IMR-90 (cell line): Measurements from ENCODE around the gene TVP23C. TPM values are rescaled to one million over a fixed set of nuclear protein-coding genes. Genes with fewer than 3 reads are reported as not detected.

ENCODE experiments used
- ATAC-seq: fragments of 200-7000 bp; cut with Tn5 transposase; 2 replicates; pipeline ENCODE4 v1.9.1; 2020; ENCODE audit warnings: low read depth, mild to moderate bottlenecking, moderate library complexity
- BruUV-seq: library from RNA; stranded (reverse); fragments of 400-500 nt; replicated peaks from 2 replicates; lab custom pipeline; 2021; lab: Mats Ljungman, UMichigan
- CTCF ChIA-PET: fragments of 300-600 bp; formaldehyde crosslinking; extraction: SDS; loops from one replicate; lab custom pipeline; 2021; ENCODE audit warnings: antibody characterized with exemption; lab: Yijun Ruan, JAX
- POLR2A ChIA-PET: fragments of 300-600 bp; sonication (Branson Sonifier 250); formaldehyde crosslinking; loops from one replicate; lab custom pipeline; 2022; ENCODE audit warnings: antibody characterized with exemption; ENCODE audit not compliant: unreplicated experiment; lab: Charles Lee
- DNase-seq: peaks from one replicate; pipeline ENCODE4 v3.0.0; 2013
- H2AFZ ChIP-seq: replicated peaks from 2 replicates; pipeline ENCODE3; 2013; ENCODE audit warnings: low read length, mild to moderate bottlenecking; ENCODE audit not compliant: poor library complexity
- H2AK5ac ChIP-seq: 2 replicates; pipeline ENCODE4 v1.6.1; 2013; ENCODE audit warnings: low read depth, low read length, inconsistent platforms
- H2AK9ac ChIP-seq: replicated peaks from 2 replicates; pipeline ENCODE3; 2013; ENCODE audit warnings: mild to moderate bottlenecking, low read depth, low read length, moderate library complexity; ENCODE audit not compliant: poor library complexity
- H2BK120ac ChIP-seq: 2 replicates; pipeline ENCODE4 v1.6.1; 2013; ENCODE audit warnings: low read depth, low read length, inconsistent platforms
- H2BK15ac ChIP-seq: 3 replicates; pipeline ENCODE4 v1.6.1; 2013; ENCODE audit warnings: low read depth, low read length, inconsistent platforms
- H2BK20ac ChIP-seq: 2 replicates; pipeline ENCODE4 v1.6.1; 2013; ENCODE audit warnings: low read depth, mild to moderate bottlenecking, inconsistent platforms, low read length, moderate library complexity
- H2BK5ac ChIP-seq: 2 replicates; pipeline ENCODE4 v1.6.1; 2013; ENCODE audit warnings: mild to moderate bottlenecking, low read depth, low read length, inconsistent platforms; ENCODE audit not compliant: poor library complexity, severe bottlenecking
- H3K14ac ChIP-seq: replicated peaks from 2 replicates; pipeline ENCODE4 v1.6.1; 2013; ENCODE audit warnings: low read depth, low read length, inconsistent platforms
- H3K18ac ChIP-seq: 2 replicates; pipeline ENCODE4 v1.6.1; 2013; ENCODE audit warnings: low read depth, low read length, control low read depth
- H3K23ac ChIP-seq: 2 replicates; pipeline ENCODE4 v1.6.1; 2013; ENCODE audit warnings: low read depth, low read length, inconsistent platforms
- H3K27ac ChIP-seq: 2 replicates; pipeline ENCODE4 v1.5.1; 2013; ENCODE audit warnings: mild to moderate bottlenecking, control low read depth, low read length; ENCODE audit not compliant: insufficient read depth
- H3K27me3 ChIP-seq: 2 replicates; pipeline ENCODE4 v1.6.1; 2013; ENCODE audit warnings: low read length; ENCODE audit not compliant: control insufficient read depth, insufficient read depth
- H3K36me3 ChIP-seq: 2 replicates; pipeline ENCODE4 v1.6.1; 2013; ENCODE audit warnings: low read length, mixed read lengths; ENCODE audit not compliant: control insufficient read depth, insufficient read depth
- H3K4ac ChIP-seq: 2 replicates; pipeline ENCODE4 v1.6.1; 2013; ENCODE audit warnings: low read depth, low read length, inconsistent platforms
- H3K4me1 ChIP-seq: 2 replicates; pipeline ENCODE4 v1.6.1; 2013; ENCODE audit warnings: low read length, mixed read lengths; ENCODE audit not compliant: control insufficient read depth, insufficient read depth
- H3K4me2 ChIP-seq: 2 replicates; pipeline ENCODE4 v1.6.1; 2013; ENCODE audit warnings: low read depth, mild to moderate bottlenecking, control low read depth, low read length, moderate library complexity
- H3K4me3 ChIP-seq: 2 replicates; pipeline ENCODE4 v1.5.1; 2013; ENCODE audit warnings: low read depth, mild to moderate bottlenecking, control low read depth, low read length, moderate library complexity; ENCODE audit not compliant: insufficient read depth
- H3K56ac ChIP-seq: 2 replicates; pipeline ENCODE4 v1.6.1; 2013; ENCODE audit warnings: low read length, inconsistent platforms; ENCODE audit not compliant: insufficient read depth; ENCODE audit errors: extremely low read depth
- H3K79me1 ChIP-seq, 2 experiments: 2 replicates each; pipeline ENCODE4 v1.6.1; 2013; ENCODE audit warnings: low read length in 2 of 2, inconsistent platforms in 1 of 2, low read depth in 1 of 2
- H3K9ac ChIP-seq: 2 replicates; pipeline ENCODE4 v1.6.1; 2013; ENCODE audit warnings: low read depth, low read length, control low read depth
- H3K9me1 ChIP-seq: 2 replicates; pipeline ENCODE4 v1.6.1; 2013; ENCODE audit warnings: low read length, inconsistent platforms; ENCODE audit not compliant: insufficient read depth
- H3K9me3 ChIP-seq: 2 replicates; pipeline ENCODE4 v1.6.1; 2013; ENCODE audit warnings: low read length; ENCODE audit not compliant: control insufficient read depth, insufficient read depth
- H4K20me1 ChIP-seq: 2 replicates; pipeline ENCODE4 v1.6.1; 2013; ENCODE audit warnings: low read length, inconsistent platforms; ENCODE audit not compliant: insufficient read depth
- H4K5ac ChIP-seq: 2 replicates; pipeline ENCODE4 v1.6.1; 2013; ENCODE audit warnings: mild to moderate bottlenecking, low read depth, low read length, control low read depth
- H4K8ac ChIP-seq, 2 experiments: 2 replicates each; pipeline ENCODE4 v1.6.1; 2013; ENCODE audit warnings: low read depth in 2 of 2, low read length in 2 of 2, control low read depth in 1 of 2, inconsistent platforms in 1 of 2
- H4K91ac ChIP-seq: 2 replicates; pipeline ENCODE4 v1.6.1; 2013; ENCODE audit warnings: low read depth, low read length, inconsistent platforms; ENCODE audit not compliant: insufficient read depth
- BHLHE40 ChIP-seq: fragments of 150-350 bp; IDR thresholded peaks from 2 replicates; pipeline ENCODE4 v1.6.1; 2016; ENCODE audit warnings: mild to moderate bottlenecking, low read depth, low read length
- CEBPB ChIP-seq: IDR thresholded peaks from 2 replicates; pipeline ENCODE4 v1.6.1; 2012; ENCODE audit warnings: low read depth, low read length, improper control_type of control experiment
- CHD1 ChIP-seq: IDR thresholded peaks from 2 replicates; pipeline ENCODE4 v1.6.1; 2012; ENCODE audit warnings: low read depth, low read length, improper control_type of control experiment
- CTCF ChIP-seq: conservative IDR thresholded peaks from 2 replicates; pipeline ENCODE4 v1.5.1; 2012; ENCODE audit warnings: mild to moderate bottlenecking, low read depth, low read length, improper control_type of control experiment
- ELK1 ChIP-seq: fragments of 150-350 bp; IDR thresholded peaks from 2 replicates; pipeline ENCODE4 v1.6.1; 2016; ENCODE audit warnings: low read depth, mild to moderate bottlenecking, low read length, moderate library complexity, borderline replicate concordance
- FOS ChIP-seq: fragments of 150-350 bp; IDR thresholded peaks from 2 replicates; pipeline ENCODE4 v1.6.1; 2016; ENCODE audit warnings: low read depth, low read length
- MAFK ChIP-seq: IDR thresholded peaks from 2 replicates; pipeline ENCODE4 v1.6.1; 2012; ENCODE audit warnings: low read depth, low read length, improper control_type of control experiment
- MAZ ChIP-seq: IDR thresholded peaks from 2 replicates; pipeline ENCODE4 v1.6.1; 2012; ENCODE audit warnings: low read depth, mild to moderate bottlenecking, low read length, improper control_type of control experiment, moderate library complexity, borderline replicate concordance
- MXI1 ChIP-seq: IDR thresholded peaks from 2 replicates; pipeline ENCODE4 v1.6.1; 2012; ENCODE audit warnings: low read depth, mild to moderate bottlenecking, low read length, moderate library complexity, borderline replicate concordance
- NFE2L2 ChIP-seq: fragments of 150-350 bp; IDR thresholded peaks from 2 replicates; pipeline ENCODE4 v1.6.1; 2016; ENCODE audit warnings: low read depth, mild to moderate bottlenecking, low read length
- POLR2A ChIP-seq: IDR thresholded peaks from 2 replicates; pipeline ENCODE4 v1.6.1; 2012; ENCODE audit warnings: mild to moderate bottlenecking, low read depth, low read length
- RAD21 ChIP-seq: IDR thresholded peaks from 2 replicates; pipeline ENCODE4 v1.6.1; 2012; ENCODE audit warnings: low read length, improper control_type of control experiment
- RCOR1 ChIP-seq: IDR thresholded peaks from 2 replicates; pipeline ENCODE4 v1.6.1; 2012; ENCODE audit warnings: mild to moderate bottlenecking, low read length, improper control_type of control experiment; ENCODE audit not compliant: insufficient replicate concordance
- RFX5 ChIP-seq: IDR thresholded peaks from 2 replicates; pipeline ENCODE4 v1.8.0; 2012; ENCODE audit warnings: low read depth, mild to moderate bottlenecking, low read length, moderate library complexity
- SMC3 ChIP-seq: fragments of 150-350 bp; IDR thresholded peaks from 2 replicates; pipeline ENCODE4 v1.6.1; 2016; ENCODE audit warnings: low read depth, mild to moderate bottlenecking, antibody characterized with exemption, low read length, moderate library complexity
- USF2 ChIP-seq: fragments of 150-350 bp; IDR thresholded peaks from 2 replicates; pipeline ENCODE4 v1.6.1; 2017; ENCODE audit warnings: mild to moderate bottlenecking, antibody characterized with exemption, low read length, low read depth
- WGBS, 2 experiments: methylation state at CpG; one replicate each; pipeline versions ENCODE4 v1.1.5 to v1.1.7; 2013; ENCODE audit warnings: missing lambda C conversion rate in 2 of 2; ENCODE audit not compliant: insufficient read length in 1 of 2; ENCODE audit errors: extremely low coverage in 2 of 2; 5-methylcytosine and 5-hydroxymethylcytosine counted together
- dilution Hi-C: fragments of 300-500 bp; cut with HindIII; formaldehyde crosslinking; loops from one replicate; pipeline ENCODE4 v1.14.3; 2018; ENCODE audit warnings: low sequenced_read_pairs; ENCODE audit not compliant: unreplicated experiment
- in situ Hi-C: fragments of 300-500 bp; cut with MboI; formaldehyde crosslinking; loops from 3 replicates; pipeline ENCODE4 v1.14.3; 2019; ENCODE audit warnings: low sequenced_read_pairs, inconsistent platforms, mixed read lengths
- intact Hi-C: fragments of 100-400 bp; cut with micrococcal nuclease; formaldehyde crosslinking; loops from 2 replicates; pipeline ENCODE4 v1.10.0; 2022
- polyA plus RNA-seq, 3 experiments: library from polyadenylated mRNA; depleted of rRNA; stranded (reverse); fragments of >200 nt; gene quantifications; 2 replicates each; pipeline ENCODE4 v1.2.3, GENCODE V29; 2012; ENCODE audit warnings: low replicate concordance in 1 of 3
- total RNA-seq: library from RNA; depleted of rRNA; stranded (reverse); fragments of >200 nt; gene quantifications from 2 replicates; pipeline ENCODE4 v1.2.3, GENCODE V29; 2012

The TVP23C gene
- total and polyA plus RNA-seq, 2 of the 4 experiments (the other 2 are of a cell fraction), result 7.5 to 12.0 TPM

GRCh38 chr17:15467592-15467991 is 95.7 kb downstream of the TVP23C start, which contains the start of gene CDRT4:
Gene CDRT4 (minus strand): TSS chr17:15467621. CDS start chr17:15440238, 27,383 bp downstream.
- no peak within 1 kb of the TSS for H3K4me3 ChIP-seq
- H2BK15ac ChIP-seq, result no peak within 1 kb of the TSS
- in situ Hi-C loops, result no loop called here
- no peak within 1 kb of the TSS for H2BK5ac ChIP-seq
- no peak within 1 kb of the TSS for H3K4ac ChIP-seq
- no peak within 1 kb of the TSS for H3K23ac ChIP-seq
- no peak within 1 kb of the TSS for H4K5ac ChIP-seq
- peaks cover 2 to 8% of the 10 kb centered on the region in 2 experiments; a peak in 1 of 4 replicates for H3K79me1 ChIP-seq
- H3K18ac ChIP-seq, result no peak within 1 kb of the TSS
- H2AK9ac ChIP-seq, result no peak within 1 kb of the TSS
- H2AK5ac ChIP-seq, result no peak within 1 kb of the TSS
- TF ChIP-seq POLR2A, result no peak
- TF ChIP-seq NFE2L2, result no peak
- no peak for TF ChIP-seq BHLHE40
- TF ChIP-seq CHD1, result no peak
- TF ChIP-seq FOS, result no peak
- no peak for TF ChIP-seq CTCF
- TF ChIP-seq SMC3, result no peak
- no peak for TF ChIP-seq RAD21
- no peak for TF ChIP-seq RFX5
- no peak for TF ChIP-seq USF2
- TF ChIP-seq RCOR1, result no peak
- no peak for TF ChIP-seq MAFK
- no peak for TF ChIP-seq ELK1
- no peak for TF ChIP-seq MXI1
- TF ChIP-seq CEBPB, result no peak
- no peak for TF ChIP-seq MAZ
- intact Hi-C loops, result no loop called here
- no peaks in the 10 kb centered on the region for H3K36me3 ChIP-seq
- H2BK120ac ChIP-seq, result no peak within 1 kb of the TSS
- ChIA-PET POLR2A (no interaction called here), CTCF (no interaction called here)
- no peak within 1 kb of the TSS for H2BK20ac ChIP-seq
- dilution Hi-C loops, result no loop called here
- DNase-seq, result no peak
- BruUV-seq, result no TSS peak
- no peak within 1 kb of the TSS for H3K27ac ChIP-seq
- H4K20me1 ChIP-seq, result peaks cover 6% of the 10 kb centered on the region; the same call in 1 of the 2 replicates
- peaks cover 24% of the 10 kb centered on the region for H3K9me1 ChIP-seq
- peak within 1 kb of the TSS; percentile 24 for H2AFZ ChIP-seq
- no peaks in the 10 kb centered on the region for H3K9me3 ChIP-seq
- no peak within 1 kb of the TSS for H4K91ac ChIP-seq
- no peak for ATAC-seq
- H3K27me3 ChIP-seq, result no peaks in the 10 kb centered on the region
- WGBS, 2 experiments, result 94% methylated on average over 2 of the region's 3 CpGs; no CpG with 5 or more reads in 1 of the 2 experiments
- peaks cover 16% of the 10 kb centered on the region for H3K4me1 ChIP-seq
- H3K9ac ChIP-seq, result no peak within 1 kb of the TSS
- no peak within 1 kb of the TSS for H3K4me2 ChIP-seq
- no peak within 1 kb of the TSS for H3K56ac ChIP-seq
- no peak within 1 kb of the TSS for H3K14ac ChIP-seq
- H4K8ac ChIP-seq, result no peak within 1 kb of the TSS
